Measurements from ENCODE around the gene SMTN. TPM values are rescaled to one million over a fixed set of nuclear protein-coding genes. Genes with fewer than 3 reads are reported as not detected.

The SMTN gene
- total RNA-seq, 1 donor = 94.1 TPM

DNA sequence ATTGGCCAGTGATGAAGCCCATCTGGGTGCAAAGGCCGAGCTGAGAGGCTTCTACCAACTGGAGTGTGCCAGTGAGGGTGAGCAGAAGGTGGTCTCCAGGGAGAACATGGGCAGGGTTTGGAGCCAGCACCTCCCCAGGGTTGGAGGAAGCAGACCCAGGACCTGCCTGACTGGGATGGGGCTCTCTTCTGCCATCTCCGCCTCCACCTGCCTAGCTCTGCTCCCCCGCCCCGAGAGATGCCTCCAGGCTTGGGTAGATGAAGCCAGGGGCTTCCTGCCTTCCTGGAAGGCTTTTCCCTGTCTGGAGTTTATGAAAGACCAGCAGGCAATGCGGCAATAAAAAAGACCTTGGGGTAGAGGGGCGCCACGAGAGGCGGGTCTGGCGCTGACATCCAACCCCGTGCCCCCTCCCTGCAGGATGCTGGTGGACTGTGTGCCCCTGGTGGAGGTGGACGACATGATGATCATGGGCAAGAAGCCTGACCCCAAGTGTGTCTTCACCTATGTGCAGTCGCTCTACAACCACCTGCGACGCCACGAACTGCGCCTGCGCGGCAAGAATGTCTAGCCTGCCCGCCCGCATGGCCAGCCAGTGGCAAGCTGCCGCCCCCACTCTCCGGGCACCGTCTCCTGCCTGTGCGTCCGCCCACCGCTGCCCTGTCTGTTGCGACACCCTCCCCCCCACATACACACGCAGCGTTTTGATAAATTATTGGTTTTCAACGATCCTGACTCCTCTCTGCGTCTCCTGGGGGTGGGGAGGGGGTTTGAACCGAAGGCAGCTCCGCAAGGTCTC, 23.0 kb downstream of the SMTN start:
- no peak overlapping the region for H3K4me3 ChIP-seq (ENCODE audit: low read depth, low read length)
- no peak for TF ChIP-seq CTCF (IDR thresholded peaks at IDR 0.05; ENCODE audit: insufficient read depth, low read depth, low read length)
- no peak for DNase-seq (ENCODE audit: low read depth)

- no peak for TF ChIP-seq CTCF (IDR thresholded peaks at IDR 0.05; ENCODE audit: insufficient read depth, low read depth, low read length)
- DNase-seq (ENCODE audit: low read depth) = no peak
- no peak overlapping the region for H3K4me3 ChIP-seq (ENCODE audit: low read depth, low read length)
These were observed 23.8 kb downstream of the SMTN start for GRCh38 chr22:31104869-31105268.

GRCh38 chr22:31105282-31105929, 24.3 kb downstream of the SMTN start:
- no peak for DNase-seq (ENCODE audit: low read depth)
- peak overlapping the region; percentile 94 for H3K4me3 ChIP-seq (ENCODE audit: low read depth, low read length)

DNA sequence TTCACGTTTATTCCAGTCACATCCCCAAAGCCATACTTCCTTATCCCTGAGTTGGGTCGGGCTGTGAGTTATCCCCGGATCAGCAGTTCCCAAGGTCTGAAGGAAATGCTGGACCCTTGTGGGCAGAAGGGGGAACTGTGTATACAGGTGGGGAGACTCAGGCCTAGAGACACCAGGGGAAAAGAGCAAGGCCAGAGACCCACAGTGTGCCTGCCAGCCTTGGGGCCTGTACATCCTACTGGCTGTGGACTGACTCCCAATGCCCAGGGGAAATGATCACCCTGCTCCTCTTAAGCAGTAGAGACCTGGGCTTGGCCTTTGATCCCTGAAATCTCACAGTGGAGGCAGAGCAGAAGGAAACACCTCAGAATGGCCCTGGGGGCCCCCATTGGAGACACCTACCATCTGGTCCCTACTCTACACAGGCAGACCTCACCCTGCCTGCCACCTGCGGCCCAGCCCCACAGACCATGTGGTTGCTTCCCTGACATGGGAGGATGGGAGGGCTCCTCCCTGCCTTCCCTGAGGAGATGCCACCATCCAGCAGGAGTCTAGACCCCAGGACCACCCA, 25.0 kb downstream of the SMTN start:
- DNase-seq (ENCODE audit: low read depth) = peak; percentile 26
- no peak for TF ChIP-seq CTCF (IDR thresholded peaks at IDR 0.05; ENCODE audit: insufficient read depth, low read depth, low read length)
- peak overlapping the region; percentile 94 for H3K4me3 ChIP-seq (ENCODE audit: low read depth, low read length)

More at GRCh38 chr22:31105282-31105929, 24.3 kb downstream of the SMTN start:
- TF ChIP-seq CTCF (IDR thresholded peaks at IDR 0.05; ENCODE audit: insufficient read depth, low read depth, low read length) = no peak

DNA sequence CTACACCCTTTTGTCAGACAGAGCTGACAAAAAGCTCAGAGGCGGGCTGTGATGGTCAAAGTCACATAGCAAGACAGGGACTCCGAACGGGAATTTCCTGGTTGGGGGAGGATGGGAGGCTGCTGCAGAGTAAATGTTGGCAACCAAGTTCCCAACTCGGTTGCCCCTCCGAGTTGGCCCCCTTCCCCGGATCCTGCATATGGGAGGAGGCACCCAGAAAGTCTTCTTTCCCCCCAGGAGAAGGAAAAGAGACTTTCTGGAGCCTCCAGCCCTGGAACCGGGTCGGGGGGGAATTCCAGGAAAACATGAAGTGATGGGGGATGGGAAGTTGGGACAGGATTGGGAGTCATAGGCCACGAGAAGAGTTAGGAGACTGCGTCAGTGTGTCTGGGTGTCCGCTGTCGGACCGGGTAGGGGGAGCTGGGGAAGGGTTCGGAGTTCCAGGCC, 25.6 kb downstream of the SMTN start:
- peak overlapping the region; percentile 94 for H3K4me3 ChIP-seq (ENCODE audit: low read depth, low read length)
- no peak for TF ChIP-seq CTCF (IDR thresholded peaks at IDR 0.05; ENCODE audit: insufficient read depth, low read depth, low read length)
- peak; percentile 77 for DNase-seq (ENCODE audit: low read depth)

DNA sequence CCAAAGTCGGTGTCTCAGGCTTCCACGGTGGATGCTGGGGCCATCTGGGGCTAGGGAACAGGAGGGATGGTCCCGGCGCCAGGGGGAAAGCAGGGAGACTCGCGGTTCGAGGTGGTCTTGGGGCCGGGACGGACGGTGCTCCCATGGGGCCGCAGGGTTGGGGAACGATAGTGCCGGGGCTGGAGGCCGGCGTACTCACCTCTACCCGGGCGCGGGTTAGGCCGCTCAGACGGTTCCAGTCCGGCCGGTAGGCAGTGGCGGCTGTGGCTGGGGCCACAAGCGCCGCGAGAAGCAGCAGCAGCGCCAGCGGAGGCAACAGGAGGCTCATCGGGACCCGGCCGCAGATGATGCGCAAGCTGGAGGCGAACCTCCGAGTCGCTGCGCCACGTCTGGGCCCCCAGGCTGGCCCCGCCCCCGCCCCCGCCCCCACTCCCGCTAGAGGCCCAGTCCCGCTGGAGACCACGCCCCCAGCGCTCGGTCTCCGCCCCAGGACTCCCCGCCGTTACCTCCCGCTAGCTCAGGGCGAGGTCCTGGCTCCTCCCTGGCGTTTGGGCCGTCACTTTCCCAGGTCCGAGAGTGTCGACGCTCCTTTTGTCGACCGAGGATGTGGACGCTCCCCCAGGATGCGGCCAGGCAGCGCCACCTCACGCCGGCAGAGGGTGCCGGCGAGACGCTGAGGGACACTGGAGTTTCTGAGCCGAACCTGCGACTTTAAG, 26.2 kb downstream of the SMTN start, which contains the start of gene SELENOM:
TSS of gene SELENOM (minus strand) at position 391 of the 716 bp plus-strand sequence. CDS start at position 328, 63 bp downstream.
- peak; percentile 98 for DNase-seq (ENCODE audit: low read depth)
- TF ChIP-seq CTCF (IDR thresholded peaks at IDR 0.05; ENCODE audit: insufficient read depth, low read depth, low read length) = peak; percentile 97
- H3K4me3 ChIP-seq (ENCODE audit: low read depth, low read length) = peak within 1 kb of the TSS; percentile 94
